ENCODE data around the gene TFPI. TPM values are rescaled to one million over a fixed set of nuclear protein-coding genes. Genes with fewer than 3 reads are reported as not detected.
"Not testable (repeated sequence)": the region's sequence is repeated elsewhere in the genome, so short reads cannot be mapped to it uniquely, and the experiment has no call there.

The TFPI gene
- total and polyA plus RNA-seq, 5 experiments from 2014 or later = not detected

GRCh38 chr2:187535381-187535780 lies 18.9 kb downstream of the TFPI start:
- H3K27me3 Mint-ChIP-seq = peaks cover 0 to 15% (median 4%) of the 10 kb centered on the region in 5 donors
- DNase-seq, H3K36me3 Mint-ChIP-seq, H3K4me1 Mint-ChIP-seq, POLR2A ChIA-PET, ATAC-seq, H3K27ac Mint-ChIP-seq, H3K4me3 Mint-ChIP-seq: not testable (repeated sequence)
- peaks cover 1 to 27% (median 8%) of the 10 kb centered on the region in 9 donors for H3K9me3 Mint-ChIP-seq

- DNase-seq (no peak), ATAC-seq (no peak)
- no peaks in the 10 kb centered on the region for H3K4me1 Mint-ChIP-seq
- peaks cover 0 to 15% (median 4%) of the 10 kb centered on the region in 5 donors for H3K27me3 Mint-ChIP-seq
- no peaks in the 10 kb centered on the region for H3K36me3 Mint-ChIP-seq
- no peak overlapping the region for H3K4me3 Mint-ChIP-seq
- peaks cover 0 to 27% (median 8%) of the 10 kb centered on the region in 9 donors for H3K9me3 Mint-ChIP-seq
- H3K27ac Mint-ChIP-seq = no peak overlapping the region
- POLR2A ChIA-PET = no interaction called here
These were observed 21.7 kb downstream of the TFPI start for GRCh38 chr2:187532333-187533120.

GRCh38 chr2:187529977-187530721 lies 24.1 kb downstream of the TFPI start:
- peaks cover 0 to 19% (median 5%) of the 10 kb centered on the region in 9 donors for H3K9me3 Mint-ChIP-seq

GRCh38 chr2:187529248-187529976 lies 24.8 kb downstream of the TFPI start:
- Mint-ChIP-seq H3K4me1 (no peaks in the 10 kb centered on the region), H3K27me3 (peaks cover 0 to 10% (median 7%) of the 10 kb centered on the region in 5 donors), H3K9me3 (peaks cover 0 to 11% (median 2%) of the 10 kb centered on the region in 9 donors), H3K36me3 (no peaks in the 10 kb centered on the region), H3K4me3 (no peak overlapping the region), H3K27ac (no peak overlapping the region)
- no peak for DNase-seq
- POLR2A ChIA-PET = no interaction called here
- no peak for ATAC-seq

More at GRCh38 chr2:187529977-187530721, 24.1 kb downstream of the TFPI start:
- no peak for DNase-seq
- H3K4me3 Mint-ChIP-seq = no peak overlapping the region
- no peak for ATAC-seq
- H3K4me1 Mint-ChIP-seq = no peaks in the 10 kb centered on the region
- H3K27ac Mint-ChIP-seq = no peak overlapping the region
- POLR2A ChIA-PET = no interaction called here
- H3K27me3 Mint-ChIP-seq = peaks cover 0 to 10% (median 7%) of the 10 kb centered on the region in 5 donors
- H3K36me3 Mint-ChIP-seq = no peaks in the 10 kb centered on the region

GRCh38 chr2:187528042-187528441 lies 26.2 kb downstream of the TFPI start:
- DNase-seq = no peak
- POLR2A ChIA-PET = no interaction called here
- Mint-ChIP-seq H3K4me3 (no peak overlapping the region), H3K9me3 (no peaks in the 10 kb centered on the region), H3K27ac (no peak overlapping the region), H3K27me3 (peaks cover 0 to 5% (median 4%) of the 10 kb centered on the region in 5 donors), H3K36me3 (no peaks in the 10 kb centered on the region), H3K4me1 (no peaks in the 10 kb centered on the region)
- no peak for ATAC-seq

GRCh38 chr2:187527262-187527661 lies 27.0 kb downstream of the TFPI start:
- ATAC-seq (no peak), DNase-seq (no peak)
- no peaks in the 10 kb centered on the region for H3K9me3 Mint-ChIP-seq
- POLR2A ChIA-PET = no interaction called here
- no peaks in the 10 kb centered on the region for H3K4me1 Mint-ChIP-seq
- H3K27ac Mint-ChIP-seq = no peak overlapping the region
- no peak overlapping the region for H3K4me3 Mint-ChIP-seq
- peaks cover 0 to 4% (median 3%) of the 10 kb centered on the region in 5 donors for H3K27me3 Mint-ChIP-seq
- H3K36me3 Mint-ChIP-seq = no peaks in the 10 kb centered on the region

- Mint-ChIP-seq H3K36me3 (no peaks in the 10 kb centered on the region), H3K27me3 (peaks cover 0 to 3% (median 0%) of the 10 kb centered on the region in 5 donors), H3K4me3 (no peak overlapping the region), H3K4me1 (no peaks in the 10 kb centered on the region), H3K27ac (no peak overlapping the region), H3K9me3 (no peaks in the 10 kb centered on the region)
- POLR2A ChIA-PET = no interaction called here
- DNase-seq = no peak
- ATAC-seq = no peak
These were observed 27.4 kb downstream of the TFPI start for GRCh38 chr2:187526792-187527191.

GRCh38 chr2:187525163-187525900 lies 28.9 kb downstream of the TFPI start:
- H3K4me1 Mint-ChIP-seq = no peaks in the 10 kb centered on the region
- peaks cover 0 to 3% (median 0%) of the 10 kb centered on the region in 9 donors for H3K9me3 Mint-ChIP-seq
- peaks cover 0 to 3% (median 0%) of the 10 kb centered on the region in 5 donors for H3K27me3 Mint-ChIP-seq
- H3K4me3 Mint-ChIP-seq = no peak overlapping the region
- DNase-seq (no peak), ATAC-seq (no peak)
- POLR2A ChIA-PET = no interaction called here
- H3K27ac Mint-ChIP-seq = no peak overlapping the region
- no peaks in the 10 kb centered on the region for H3K36me3 Mint-ChIP-seq

GRCh38 chr2:187523325-187523724 lies 30.9 kb downstream of the TFPI start:
- ATAC-seq = no peak
- DNase-seq = no peak
- H3K27me3 Mint-ChIP-seq = peaks cover 0 to 3% (median 0%) of the 10 kb centered on the region in 5 donors
- no peaks in the 10 kb centered on the region for H3K4me1 Mint-ChIP-seq
- H3K36me3 Mint-ChIP-seq = no peaks in the 10 kb centered on the region
- POLR2A ChIA-PET = no interaction called here
- H3K27ac Mint-ChIP-seq = no peak overlapping the region
- H3K9me3 Mint-ChIP-seq = peaks cover 0 to 6% (median 0%) of the 10 kb centered on the region in 9 donors
- no peak overlapping the region for H3K4me3 Mint-ChIP-seq

- Mint-ChIP-seq H3K9me3 (peaks cover 0 to 26% (median 6%) of the 10 kb centered on the region in 9 donors), H3K27me3 (no peaks in the 10 kb centered on the region), H3K36me3 (no peaks in the 10 kb centered on the region), H3K4me1 (no peaks in the 10 kb centered on the region), H3K27ac (no peak overlapping the region), H3K4me3 (peak overlapping the region in 1 of 10 donors; percentile 52)
- DNase-seq = no peak
- POLR2A ChIA-PET = no interaction called here
- no peak for ATAC-seq
These were observed 34.1 kb downstream of the TFPI start for GRCh38 chr2:187520121-187520624.

GRCh38 chr2:187519419-187520120 lies 34.7 kb downstream of the TFPI start:
- Mint-ChIP-seq H3K4me1 (no peaks in the 10 kb centered on the region), H3K27ac (no peak overlapping the region), H3K9me3 (peaks cover 0 to 26% (median 6%) of the 10 kb centered on the region in 9 donors), H3K36me3 (no peaks in the 10 kb centered on the region), H3K27me3 (no peaks in the 10 kb centered on the region), H3K4me3 (no peak overlapping the region)
- ATAC-seq (no peak), DNase-seq (no peak)
- POLR2A ChIA-PET = no interaction called here
